ENCODE measurements around the gene DNHD1.

Gene DNHD1

GRCh38 chr11:6608011-6608410, 110.9 kb downstream of the DNHD1 start:
- no peak for TF ChIP-seq CTCF (IDR thresholded peaks at IDR 0.05; ENCODE audit: low read length, missing control alignments)

DNA sequence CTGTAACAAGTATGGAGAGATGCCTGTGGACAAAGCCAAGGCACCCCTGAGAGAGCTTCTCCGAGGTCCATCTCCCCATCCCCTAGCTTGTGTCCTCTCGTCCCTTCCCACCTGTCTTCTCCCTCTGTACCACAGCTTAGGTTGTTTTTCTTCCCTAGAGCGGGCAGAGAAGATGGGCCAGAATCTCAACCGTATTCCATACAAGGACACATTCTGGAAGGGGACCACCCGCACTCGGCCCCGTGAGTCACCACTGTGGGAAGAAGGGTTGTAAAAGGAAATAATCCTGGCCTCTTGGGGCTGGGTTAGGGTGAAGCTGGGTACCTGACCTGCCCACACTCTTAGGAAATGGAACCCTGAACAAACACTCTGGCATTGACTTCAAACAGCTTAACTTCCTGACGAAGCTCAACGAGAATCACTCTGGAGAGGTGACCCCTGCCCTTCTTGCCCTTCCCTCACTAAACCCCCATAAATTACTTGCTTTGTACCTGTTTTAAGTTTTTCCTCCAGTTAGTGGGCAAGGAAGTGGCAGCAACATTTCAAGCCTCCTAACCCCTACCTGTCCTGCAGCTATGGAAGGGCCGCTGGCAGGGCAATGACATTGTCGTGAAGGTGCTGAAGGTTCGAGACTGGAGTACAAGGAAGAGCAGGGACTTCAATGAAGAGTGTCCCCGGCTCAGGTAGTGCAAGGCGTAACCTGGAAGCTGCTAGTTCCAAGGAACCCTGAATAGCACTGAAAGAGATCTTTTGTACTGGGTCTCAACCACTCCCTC, 111.8 kb downstream of the DNHD1 start:
- H3K4me3 ChIP-seq (replicated peaks; ENCODE audit: low read depth, low read length) = no peak overlapping the region
- DNase-seq (ENCODE audit: low read depth) = no peak
- TF ChIP-seq CTCF (IDR thresholded peaks at IDR 0.05; ENCODE audit: low read length, missing control alignments) = no peak

More at GRCh38 chr11:6608011-6608410, 110.9 kb downstream of the DNHD1 start:
- DNase-seq (ENCODE audit: low read depth) = no peak
- H3K4me3 ChIP-seq (replicated peaks; ENCODE audit: low read depth, low read length) = no peak overlapping the region

DNA sequence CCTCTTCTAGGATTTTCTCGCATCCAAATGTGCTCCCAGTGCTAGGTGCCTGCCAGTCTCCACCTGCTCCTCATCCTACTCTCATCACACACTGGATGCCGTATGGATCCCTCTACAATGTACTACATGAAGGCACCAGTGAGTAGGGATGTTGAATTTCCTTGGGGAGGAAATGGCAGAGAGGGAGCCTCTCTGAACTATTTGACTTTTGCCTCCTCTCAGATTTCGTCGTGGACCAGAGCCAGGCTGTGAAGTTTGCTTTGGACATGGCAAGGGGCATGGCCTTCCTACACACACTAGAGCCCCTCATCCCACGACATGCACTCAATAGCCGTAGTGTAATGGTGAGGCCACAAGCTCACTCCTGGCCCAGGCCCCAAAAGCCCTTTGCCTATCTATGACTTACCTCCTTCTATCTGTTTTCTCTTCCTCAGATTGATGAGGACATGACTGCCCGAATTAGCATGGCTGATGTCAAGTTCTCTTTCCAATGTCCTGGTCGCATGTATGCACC, 112.5 kb downstream of the DNHD1 start:
- no peak for DNase-seq (ENCODE audit: low read depth)
- no peak for TF ChIP-seq CTCF (IDR thresholded peaks at IDR 0.05; ENCODE audit: low read length, missing control alignments)
- no peak overlapping the region for H3K4me3 ChIP-seq (replicated peaks; ENCODE audit: low read depth, low read length)

DNA sequence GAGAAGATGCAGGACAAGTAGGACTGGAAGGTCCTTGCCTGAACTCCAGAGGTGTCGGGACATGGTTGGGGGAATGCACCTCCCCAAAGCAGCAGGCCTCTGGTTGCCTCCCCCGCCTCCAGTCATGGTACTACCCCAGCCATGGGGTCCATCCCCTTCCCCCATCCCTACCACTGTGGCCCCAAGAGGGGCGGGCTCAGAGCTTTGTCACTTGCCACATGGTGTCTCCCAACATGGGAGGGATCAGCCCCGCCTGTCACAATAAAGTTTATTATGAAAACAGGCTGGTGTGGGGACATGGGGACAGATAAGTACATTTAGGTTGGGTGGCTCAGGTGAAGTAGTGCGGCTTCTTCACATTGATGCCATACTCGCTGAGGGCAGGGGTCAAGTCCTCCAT, 113.5 kb downstream of the DNHD1 start:
- no peak for DNase-seq (ENCODE audit: low read depth)
- TF ChIP-seq CTCF (IDR thresholded peaks at IDR 0.05; ENCODE audit: low read length, missing control alignments) = no peak
- H3K4me3 ChIP-seq (replicated peaks; ENCODE audit: low read depth, low read length) = peak overlapping the region; percentile 66

GRCh38 chr11:6611092-6611962, 114.2 kb downstream of the DNHD1 start:
- TF ChIP-seq CTCF (IDR thresholded peaks at IDR 0.05; ENCODE audit: low read length, missing control alignments) = no peak
- DNase-seq (ENCODE audit: low read depth) = peak; percentile 31
- peak overlapping the region; percentile 66 for H3K4me3 ChIP-seq (replicated peaks; ENCODE audit: low read depth, low read length)

DNA sequence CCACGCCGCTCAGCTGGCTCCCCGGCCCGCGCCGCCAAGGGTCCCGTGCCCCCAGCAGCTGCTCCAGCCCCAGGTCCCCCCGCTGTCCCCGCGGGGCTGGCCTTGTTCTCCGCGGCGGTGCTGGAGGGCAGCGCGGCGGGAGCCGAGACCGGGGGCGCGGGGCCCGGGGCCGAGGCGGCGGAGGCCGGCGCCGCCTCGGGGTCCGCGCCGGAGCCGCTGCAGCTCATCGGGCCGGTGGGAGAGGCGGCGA, 114.8 kb downstream of the DNHD1 start:
- no peak for DNase-seq (ENCODE audit: low read depth)
- no peak for TF ChIP-seq CTCF (IDR thresholded peaks at IDR 0.05; ENCODE audit: low read length, missing control alignments)
- H3K4me3 ChIP-seq (replicated peaks; ENCODE audit: low read depth, low read length) = peak overlapping the region; percentile 66

All from fibroblast of pulmonary artery (primary cell).